Measurements from ENCODE around the gene MRPL23. TPM values are rescaled to one million over a fixed set of nuclear protein-coding genes. Genes with fewer than 3 reads are reported as not detected.

MRPL23 gene
- total and polyA plus RNA-seq, 9 of the 15 experiments (the other 6 are each of a cell fraction or from before 2014, with no cell fraction given), result 0.44 to 109 (median 37.4) TPM

GRCh38 chr11:1929621-1930461, 17.3 kb upstream of the MRPL23 start:
- Histone ChIP-seq H2AFZ (ENCODE audit: low read depth, low read length) (no peak overlapping the region), H3K9me1 (ENCODE audit: control insufficient read depth, insufficient read depth, low read length) (no peaks in the 10 kb centered on the region), H3K4me2 (ENCODE audit: insufficient read depth, low read length) (no peak overlapping the region), H3K4me1 (replicated peaks in 1 of 2; ENCODE audit: control insufficient read depth in 2 of 2, insufficient read depth in 2 of 2, low read length in 2 of 2) (peaks cover 0 to 39% of the 10 kb centered on the region in 2 experiments; a peak in 2 of 5 replicates), H3K27ac (ENCODE audit: extremely low read depth, low read depth, low read length) (no peak overlapping the region), H3K36me3 (ENCODE audit: control insufficient read depth, insufficient read depth, low read length) (no peaks in the 10 kb centered on the region), H3K79me2 (ENCODE audit: control insufficient read depth, insufficient read depth, low read length) (no peaks in the 10 kb centered on the region), H3K4me3 (no peak overlapping the region), H4K20me1 (replicated peaks; ENCODE audit: control insufficient read depth, insufficient read depth, low read length) (peaks cover 15% of the 10 kb centered on the region; the same call in 1 of the 2 replicates), H3K9ac (ENCODE audit: insufficient read depth in 1 of 2, low read depth in 2 of 2, low read length in 2 of 2) (no peak overlapping the region), H3K9me3 (replicated peaks; ENCODE audit: control insufficient read depth, insufficient read depth, low read depth, low read length) (no peaks in the 10 kb centered on the region), H3K27me3 (ENCODE audit: control insufficient read depth in 2 of 2, insufficient read depth in 2 of 2, low read length in 2 of 2) (peaks cover 29 to 83% of the 10 kb centered on the region in 2 experiments; a peak in 4 of 5 replicates)
- WGBS (ENCODE audit: insufficient coverage, low coverage, missing lambda C conversion rate), result 7% methylated on average over 22 of the region's 25 CpGs
- CTCF ChIA-PET (ENCODE audit: low intra/inter-chr PET ratio), result interaction anchor here (0.6 kb wide), 1 partner anchor 363 kb away, joined by 5 read pairs; no protein-coding TSS in a partner anchor
- FAIRE-seq (no peak), ATAC-seq (no peak), DNase-seq (ENCODE audit: extremely low read depth in 1 of 4, low spot score in 3 of 4) (no peak)
- no TSS peak for BruUV-seq (replicated peaks)
- no peak for TF ChIP-seq SREBF1 (IDR thresholded peaks at IDR 0.05; ENCODE audit: borderline replicate concordance, low read depth, low read length)
- TF ChIP-seq ZFP36 (IDR thresholded peaks at IDR 0.05; ENCODE audit: low read depth, low read length, partially characterized antibody), result peak; percentile 87
- intact Hi-C loops (cut with micrococcal nuclease), result no loop called here
- POLR2A ChIA-PET, result no interaction called here
- in situ Hi-C loops (cut with MboI), result no loop called here

GRCh38 chr11:1930462-1930830, 16.7 kb upstream of the MRPL23 start:
- in situ Hi-C loops (cut with MboI), result no loop called here
- no TSS peak for BruUV-seq (replicated peaks)
- FAIRE-seq, result peak; percentile 52
- H3K4me3 ChIP-seq, result no peak overlapping the region
- H3K36me3 ChIP-seq (ENCODE audit: control insufficient read depth, insufficient read depth, low read length), result no peaks in the 10 kb centered on the region
- intact Hi-C loops (cut with micrococcal nuclease), result no loop called here
- ChIA-PET POLR2A (no interaction called here), CTCF (ENCODE audit: low intra/inter-chr PET ratio) (interaction anchor here (0.6 kb wide), 1 partner anchor 362 kb away, joined by 5 read pairs; no protein-coding TSS in a partner anchor)
- H3K4me1 ChIP-seq (replicated peaks in 1 of 2; ENCODE audit: control insufficient read depth in 2 of 2, insufficient read depth in 2 of 2, low read length in 2 of 2), result peaks cover 0 to 42% of the 10 kb centered on the region in 2 experiments; a peak in 2 of 5 replicates
- H3K9me1 ChIP-seq (ENCODE audit: control insufficient read depth, insufficient read depth, low read length), result no peaks in the 10 kb centered on the region
- 0% methylated on average over 9 of the region's 9 CpGs for WGBS (ENCODE audit: insufficient coverage, low coverage, missing lambda C conversion rate)
- no peaks in the 10 kb centered on the region for H3K79me2 ChIP-seq (ENCODE audit: control insufficient read depth, insufficient read depth, low read length)
- H2AFZ ChIP-seq (ENCODE audit: low read depth, low read length), result no peak overlapping the region
- no peaks in the 10 kb centered on the region for H3K9me3 ChIP-seq (replicated peaks; ENCODE audit: control insufficient read depth, insufficient read depth, low read depth, low read length)
- H3K4me2 ChIP-seq (ENCODE audit: insufficient read depth, low read length), result no peak overlapping the region
- no peak overlapping the region for H3K9ac ChIP-seq (ENCODE audit: insufficient read depth in 1 of 2, low read depth in 2 of 2, low read length in 2 of 2)
- H3K27ac ChIP-seq (ENCODE audit: extremely low read depth, low read depth, low read length), result no peak overlapping the region
- H4K20me1 ChIP-seq (replicated peaks; ENCODE audit: control insufficient read depth, insufficient read depth, low read length), result peaks cover 15% of the 10 kb centered on the region; the same call in 1 of the 2 replicates
- TF ChIP-seq ZEB2 (IDR thresholded peaks at IDR 0.05) (no peak), TAF15 (IDR thresholded peaks at IDR 0.05; ENCODE audit: low read depth, low read length) (no peak), SP1 (CRISPR knock-in tag; IDR thresholded peaks at IDR 0.05) (no peak), TBL1XR1 (IDR thresholded peaks at IDR 0.05; ENCODE audit: low read length in 2 of 2) (no peak), PHF20 (IDR thresholded peaks at IDR 0.05; ENCODE audit: partially characterized antibody) (no peak), ZNF561 (CRISPR knock-in tag; conservative IDR thresholded peaks at IDR 0.05) (no peak), ZNF41 (CRISPR knock-in tag; conservative IDR thresholded peaks at IDR 0.05) (no peak), TAF9B (IDR thresholded peaks at IDR 0.05; ENCODE audit: partially characterized antibody) (no peak), MCM3 (IDR thresholded peaks at IDR 0.05) (no peak)
- TF ChIP-seq, protein P1, sequence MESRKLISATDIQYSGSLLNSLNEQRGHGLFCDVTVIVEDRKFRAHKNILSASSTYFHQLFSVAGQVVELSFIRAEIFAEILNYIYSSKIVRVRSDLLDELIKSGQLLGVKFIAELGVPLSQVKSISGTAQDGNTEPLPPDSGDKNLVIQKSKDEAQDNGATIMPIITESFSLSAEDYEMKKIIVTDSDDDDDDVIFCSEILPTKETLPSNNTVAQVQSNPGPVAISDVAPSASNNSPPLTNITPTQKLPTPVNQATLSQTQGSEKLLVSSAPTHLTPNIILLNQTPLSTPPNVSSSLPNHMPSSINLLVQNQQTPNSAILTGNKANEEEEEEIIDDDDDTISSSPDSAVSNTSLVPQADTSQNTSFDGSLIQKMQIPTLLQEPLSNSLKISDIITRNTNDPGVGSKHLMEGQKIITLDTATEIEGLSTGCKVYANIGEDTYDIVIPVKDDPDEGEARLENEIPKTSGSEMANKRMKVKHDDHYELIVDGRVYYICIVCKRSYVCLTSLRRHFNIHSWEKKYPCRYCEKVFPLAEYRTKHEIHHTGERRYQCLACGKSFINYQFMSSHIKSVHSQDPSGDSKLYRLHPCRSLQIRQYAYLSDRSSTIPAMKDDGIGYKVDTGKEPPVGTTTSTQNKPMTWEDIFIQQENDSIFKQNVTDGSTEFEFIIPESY (CRISPR knock-in tag; IDR thresholded peaks at IDR 0.05), result no peak
- H3K27me3 ChIP-seq (ENCODE audit: control insufficient read depth in 2 of 2, insufficient read depth in 2 of 2, low read length in 2 of 2), result peaks cover 32 to 87% of the 10 kb centered on the region in 2 experiments; a peak in 4 of 5 replicates
- no peak for ATAC-seq
- no peak for DNase-seq (ENCODE audit: extremely low read depth in 1 of 4, low spot score in 3 of 4)

All from K562 (cell line).